K562 (cell line): Measurements from ENCODE around the gene FEM1B. TPM values are rescaled to one million over a fixed set of nuclear protein-coding genes. Genes with fewer than 3 reads are reported as not detected.

Experiments used
- BMI1 ChIP-seq: fragments of 150-350 bp; IDR thresholded peaks from 2 replicates; pipeline ENCODE4 v1.6.1; 2014; ENCODE audit warnings: low read length
- HNRNPL ChIP-seq: fragments of 200-400 bp; formaldehyde crosslinking; IDR thresholded peaks from 2 replicates; pipeline ENCODE4 v1.6.1; 2017; ENCODE audit warnings: low read depth, mild to moderate bottlenecking, low read length
- KAT2B ChIP-seq: IDR thresholded peaks from one replicate; pipeline ENCODE4 v1.6.1; 2012; ENCODE audit warnings: low read depth, mild to moderate bottlenecking, control low read depth, inconsistent platforms, low read length, moderate library complexity
- KAT8 ChIP-seq: fragments of 450-650 bp; IDR thresholded peaks from 2 replicates; pipeline ENCODE4 v1.6.1; 2016; ENCODE audit warnings: low read depth, mild to moderate bottlenecking
- MTA1 ChIP-seq: fragments of 450-650 bp; IDR thresholded peaks from 2 replicates; pipeline ENCODE4 v1.6.1; 2017; ENCODE audit warnings: borderline replicate concordance
- NBN ChIP-seq: fragments of 450-650 bp; IDR thresholded peaks from 2 replicates; pipeline ENCODE4 v1.6.1; 2016; ENCODE audit warnings: low read depth, mild to moderate bottlenecking
- POLR3A ChIP-seq: IDR thresholded peaks from 2 replicates; pipeline ENCODE4 v1.6.1; 2011; ENCODE audit warnings: borderline replicate concordance, mild to moderate bottlenecking, moderate library complexity; ENCODE audit not compliant: insufficient read length, insufficient read depth; ENCODE audit errors: extremely low read depth
- TBL1XR1 ChIP-seq, 2 experiments: IDR thresholded peaks; 2 replicates each; pipeline ENCODE4 v1.6.1; 2012; ENCODE audit warnings: improper control_type of control experiment in 2 of 2, low read length in 2 of 2, mild to moderate bottlenecking in 1 of 2
- polyA plus RNA-seq, 8 experiments: library from polyadenylated mRNA; depleted of rRNA in 4 of 8; stranded (reverse) in 5 of 8; unstranded in 3 of 8; fragments of >200 nt; fragmentation: Nextera tagmentation in 2 of 8; fragmentation: Illumina TruSeq in 1 of 8; extraction: Ambion mirVana in 2 of 8; extraction: Trizol in 1 of 8; gene quantifications; 2 replicates each; pipeline versions ENCODE4 v1.2.1 to v1.2.3, GENCODE V29; 2011 to 2014; ENCODE audit warnings: inconsistent platforms in 1 of 8, missing spikeins in 1 of 8
- total RNA-seq, 7 experiments: library from RNA; depleted of rRNA in 6 of 7; stranded (reverse); fragments of >200 nt in 6 of 7; fragmentation: Illumina TruSeq in 2 of 7; extraction: Trizol in 2 of 7; gene quantifications; 2 replicates each; pipeline versions ENCODE4 v1.2.1 to v1.2.3, GENCODE V29; 2011 to 2021; ENCODE audit warnings: low replicate concordance in 1 of 7
- TF ChIP-seq, protein P1 (sequence below): fragments of 450-650 bp; IDR thresholded peaks from 2 replicates; pipeline ENCODE4 v1.6.1; 2017; ENCODE audit warnings: antibody characterized with exemption
- TF ChIP-seq, protein P2 (sequence below), 2 experiments: fragments of 450-650 bp; IDR thresholded peaks; 2 replicates each; pipeline ENCODE4 v1.6.1; 2018; ENCODE audit warnings: mild to moderate bottlenecking in 2 of 2, low read depth in 1 of 2; ENCODE audit not compliant: partially characterized antibody in 2 of 2
- TF ChIP-seq, protein P3 (sequence below): sonication (generic); formaldehyde crosslinking; IDR thresholded peaks from 2 replicates; pipeline ENCODE4 v1.8.0; 2023; ENCODE audit warnings: missing genetic modification reagents, mild to moderate bottlenecking, borderline replicate concordance

Gene FEM1B
- total and polyA plus RNA-seq, 9 of the 15 experiments (the other 6 are each of a cell fraction or from before 2014, with no cell fraction given): 5.9 to 61.6 (median 20.1) TPM

DNA sequence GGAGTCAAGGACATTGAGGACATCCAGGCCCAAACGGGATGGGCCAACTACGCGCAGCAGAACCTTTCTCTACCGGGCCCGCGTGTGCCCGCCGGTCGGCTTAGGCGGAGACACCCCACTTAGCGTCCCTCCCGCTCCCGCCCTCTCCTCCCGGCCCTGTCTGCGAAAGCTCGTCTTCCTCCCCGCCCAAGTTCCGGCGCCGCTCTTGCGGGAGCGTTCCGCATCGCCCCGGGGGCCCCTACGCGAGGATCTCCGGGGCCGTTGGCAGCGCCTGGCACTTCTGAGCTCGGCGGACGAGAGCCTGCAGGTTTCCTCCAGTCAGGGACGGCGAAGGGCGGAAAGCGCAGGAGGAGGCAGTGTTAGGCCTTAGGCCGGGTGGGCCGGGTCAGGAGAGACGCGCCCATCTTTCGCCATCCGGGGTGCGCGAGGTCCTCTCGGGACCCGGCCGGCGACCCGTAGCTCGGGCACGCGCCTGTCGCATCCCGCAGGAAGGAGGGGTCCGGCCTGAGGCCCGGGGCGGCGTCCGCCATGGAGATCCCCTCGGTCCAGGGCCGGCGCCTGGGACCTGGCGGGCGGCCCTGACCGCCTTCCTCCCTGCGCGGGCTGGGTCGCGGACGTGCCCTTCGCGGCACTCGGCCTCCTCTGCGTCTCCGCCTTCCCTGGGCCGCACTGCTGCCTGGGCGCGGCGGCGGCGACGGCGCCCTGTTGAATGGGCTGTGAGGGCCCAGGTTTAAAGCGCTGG is at the start of gene FEM1B (continued):
- TF ChIP-seq, protein P1, sequence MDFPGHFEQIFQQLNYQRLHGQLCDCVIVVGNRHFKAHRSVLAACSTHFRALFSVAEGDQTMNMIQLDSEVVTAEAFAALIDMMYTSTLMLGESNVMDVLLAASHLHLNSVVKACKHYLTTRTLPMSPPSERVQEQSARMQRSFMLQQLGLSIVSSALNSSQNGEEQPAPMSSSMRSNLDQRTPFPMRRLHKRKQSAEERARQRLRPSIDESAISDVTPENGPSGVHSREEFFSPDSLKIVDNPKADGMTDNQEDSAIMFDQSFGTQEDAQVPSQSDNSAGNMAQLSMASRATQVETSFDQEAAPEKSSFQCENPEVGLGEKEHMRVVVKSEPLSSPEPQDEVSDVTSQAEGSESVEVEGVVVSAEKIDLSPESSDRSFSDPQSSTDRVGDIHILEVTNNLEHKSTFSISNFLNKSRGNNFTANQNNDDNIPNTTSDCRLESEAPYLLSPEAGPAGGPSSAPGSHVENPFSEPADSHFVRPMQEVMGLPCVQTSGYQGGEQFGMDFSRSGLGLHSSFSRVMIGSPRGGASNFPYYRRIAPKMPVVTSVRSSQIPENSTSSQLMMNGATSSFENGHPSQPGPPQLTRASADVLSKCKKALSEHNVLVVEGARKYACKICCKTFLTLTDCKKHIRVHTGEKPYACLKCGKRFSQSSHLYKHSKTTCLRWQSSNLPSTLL: no peak
- TF ChIP-seq, protein P2, sequence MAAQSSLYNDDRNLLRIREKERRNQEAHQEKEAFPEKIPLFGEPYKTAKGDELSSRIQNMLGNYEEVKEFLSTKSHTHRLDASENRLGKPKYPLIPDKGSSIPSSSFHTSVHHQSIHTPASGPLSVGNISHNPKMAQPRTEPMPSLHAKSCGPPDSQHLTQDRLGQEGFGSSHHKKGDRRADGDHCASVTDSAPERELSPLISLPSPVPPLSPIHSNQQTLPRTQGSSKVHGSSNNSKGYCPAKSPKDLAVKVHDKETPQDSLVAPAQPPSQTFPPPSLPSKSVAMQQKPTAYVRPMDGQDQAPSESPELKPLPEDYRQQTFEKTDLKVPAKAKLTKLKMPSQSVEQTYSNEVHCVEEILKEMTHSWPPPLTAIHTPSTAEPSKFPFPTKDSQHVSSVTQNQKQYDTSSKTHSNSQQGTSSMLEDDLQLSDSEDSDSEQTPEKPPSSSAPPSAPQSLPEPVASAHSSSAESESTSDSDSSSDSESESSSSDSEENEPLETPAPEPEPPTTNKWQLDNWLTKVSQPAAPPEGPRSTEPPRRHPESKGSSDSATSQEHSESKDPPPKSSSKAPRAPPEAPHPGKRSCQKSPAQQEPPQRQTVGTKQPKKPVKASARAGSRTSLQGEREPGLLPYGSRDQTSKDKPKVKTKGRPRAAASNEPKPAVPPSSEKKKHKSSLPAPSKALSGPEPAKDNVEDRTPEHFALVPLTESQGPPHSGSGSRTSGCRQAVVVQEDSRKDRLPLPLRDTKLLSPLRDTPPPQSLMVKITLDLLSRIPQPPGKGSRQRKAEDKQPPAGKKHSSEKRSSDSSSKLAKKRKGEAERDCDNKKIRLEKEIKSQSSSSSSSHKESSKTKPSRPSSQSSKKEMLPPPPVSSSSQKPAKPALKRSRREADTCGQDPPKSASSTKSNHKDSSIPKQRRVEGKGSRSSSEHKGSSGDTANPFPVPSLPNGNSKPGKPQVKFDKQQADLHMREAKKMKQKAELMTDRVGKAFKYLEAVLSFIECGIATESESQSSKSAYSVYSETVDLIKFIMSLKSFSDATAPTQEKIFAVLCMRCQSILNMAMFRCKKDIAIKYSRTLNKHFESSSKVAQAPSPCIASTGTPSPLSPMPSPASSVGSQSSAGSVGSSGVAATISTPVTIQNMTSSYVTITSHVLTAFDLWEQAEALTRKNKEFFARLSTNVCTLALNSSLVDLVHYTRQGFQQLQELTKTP (IDR thresholded peaks at IDR 0.05; ENCODE audit: low read depth in 1 of 2, partially characterized antibody in 2 of 2): no peak
- no peak for TF ChIP-seq KAT8
- peak; percentile 68; the same call in 1 of the 2 replicates for TF ChIP-seq MTA1
- no peak for TF ChIP-seq POLR3A
- peak; percentile 90 for TF ChIP-seq HNRNPL
- no peak for TF ChIP-seq TBL1XR1 (IDR thresholded peaks at IDR 0.05; ENCODE audit: low read length in 2 of 2)
- TF ChIP-seq NBN: peak; percentile 94; the same call in 1 of the 2 replicates
- TF ChIP-seq, protein P3, sequence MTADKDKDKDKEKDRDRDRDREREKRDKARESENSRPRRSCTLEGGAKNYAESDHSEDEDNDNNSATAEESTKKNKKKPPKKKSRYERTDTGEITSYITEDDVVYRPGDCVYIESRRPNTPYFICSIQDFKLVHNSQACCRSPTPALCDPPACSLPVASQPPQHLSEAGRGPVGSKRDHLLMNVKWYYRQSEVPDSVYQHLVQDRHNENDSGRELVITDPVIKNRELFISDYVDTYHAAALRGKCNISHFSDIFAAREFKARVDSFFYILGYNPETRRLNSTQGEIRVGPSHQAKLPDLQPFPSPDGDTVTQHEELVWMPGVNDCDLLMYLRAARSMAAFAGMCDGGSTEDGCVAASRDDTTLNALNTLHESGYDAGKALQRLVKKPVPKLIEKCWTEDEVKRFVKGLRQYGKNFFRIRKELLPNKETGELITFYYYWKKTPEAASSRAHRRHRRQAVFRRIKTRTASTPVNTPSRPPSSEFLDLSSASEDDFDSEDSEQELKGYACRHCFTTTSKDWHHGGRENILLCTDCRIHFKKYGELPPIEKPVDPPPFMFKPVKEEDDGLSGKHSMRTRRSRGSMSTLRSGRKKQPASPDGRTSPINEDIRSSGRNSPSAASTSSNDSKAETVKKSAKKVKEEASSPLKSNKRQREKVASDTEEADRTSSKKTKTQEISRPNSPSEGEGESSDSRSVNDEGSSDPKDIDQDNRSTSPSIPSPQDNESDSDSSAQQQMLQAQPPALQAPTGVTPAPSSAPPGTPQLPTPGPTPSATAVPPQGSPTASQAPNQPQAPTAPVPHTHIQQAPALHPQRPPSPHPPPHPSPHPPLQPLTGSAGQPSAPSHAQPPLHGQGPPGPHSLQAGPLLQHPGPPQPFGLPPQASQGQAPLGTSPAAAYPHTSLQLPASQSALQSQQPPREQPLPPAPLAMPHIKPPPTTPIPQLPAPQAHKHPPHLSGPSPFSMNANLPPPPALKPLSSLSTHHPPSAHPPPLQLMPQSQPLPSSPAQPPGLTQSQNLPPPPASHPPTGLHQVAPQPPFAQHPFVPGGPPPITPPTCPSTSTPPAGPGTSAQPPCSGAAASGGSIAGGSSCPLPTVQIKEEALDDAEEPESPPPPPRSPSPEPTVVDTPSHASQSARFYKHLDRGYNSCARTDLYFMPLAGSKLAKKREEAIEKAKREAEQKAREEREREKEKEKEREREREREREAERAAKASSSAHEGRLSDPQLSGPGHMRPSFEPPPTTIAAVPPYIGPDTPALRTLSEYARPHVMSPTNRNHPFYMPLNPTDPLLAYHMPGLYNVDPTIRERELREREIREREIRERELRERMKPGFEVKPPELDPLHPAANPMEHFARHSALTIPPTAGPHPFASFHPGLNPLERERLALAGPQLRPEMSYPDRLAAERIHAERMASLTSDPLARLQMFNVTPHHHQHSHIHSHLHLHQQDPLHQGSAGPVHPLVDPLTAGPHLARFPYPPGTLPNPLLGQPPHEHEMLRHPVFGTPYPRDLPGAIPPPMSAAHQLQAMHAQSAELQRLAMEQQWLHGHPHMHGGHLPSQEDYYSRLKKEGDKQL (CRISPR knock-in tag): no peak
- no peak for TF ChIP-seq BMI1
- no peak for TF ChIP-seq KAT2B
